KMS-11 (cell line): ENCODE results near the gene RPS6KA2.

ENCODE experiments used
- H2AFZ ChIP-seq: fragments of 200-600 bp; sonication (generic); 2 replicates; pipeline ENCODE4 v1.6.1; 2016; ENCODE audit warnings: antibody characterized with exemption, mixed run types, low read depth
- H3K27ac ChIP-seq: fragments of 200-600 bp; sonication (generic); 2 replicates; pipeline ENCODE4 v1.6.1; 2016; ENCODE audit warnings: mild to moderate bottlenecking, mixed run types
- H3K27me3 ChIP-seq: fragments of 200-600 bp; sonication (generic); 2 replicates; pipeline ENCODE4 v1.6.1; 2017; ENCODE audit warnings: mild to moderate bottlenecking, low read depth, mixed run types, moderate library complexity; ENCODE audit not compliant: insufficient read depth
- H3K36me3 ChIP-seq: fragments of 200-600 bp; sonication (generic); 2 replicates; pipeline ENCODE4 v1.6.1; 2017; ENCODE audit warnings: mild to moderate bottlenecking, mixed run types; ENCODE audit not compliant: insufficient read depth
- H3K4me1 ChIP-seq: fragments of 200-600 bp; sonication (generic); 2 replicates; pipeline ENCODE4 v1.6.1; 2016; ENCODE audit warnings: mild to moderate bottlenecking, low read depth, mixed run types; ENCODE audit not compliant: poor library complexity, severe bottlenecking
- H3K4me2 ChIP-seq: fragments of 200-600 bp; sonication (generic); 2 replicates; pipeline ENCODE4 v1.7.0; 2016; ENCODE audit warnings: mild to moderate bottlenecking, mixed run types
- H3K4me3 ChIP-seq: fragments of 200-600 bp; sonication (generic); IDR thresholded peaks from 2 replicates; pipeline ENCODE4 v1.6.1; 2017; ENCODE audit warnings: low read depth, low read length, mixed read lengths; ENCODE audit not compliant: insufficient read depth
- H3K79me2 ChIP-seq: fragments of 200-600 bp; sonication (generic); 2 replicates; pipeline ENCODE4 v1.6.1; 2016; ENCODE audit warnings: low read depth, mixed run types; ENCODE audit not compliant: insufficient read depth
- H3K9ac ChIP-seq: fragments of 200-600 bp; sonication (generic); 2 replicates; pipeline ENCODE4 v1.6.1; 2016; ENCODE audit warnings: mild to moderate bottlenecking, mixed run types
- H4K20me1 ChIP-seq: fragments of 200-600 bp; sonication (generic); 2 replicates; pipeline ENCODE4 v1.6.1; 2016; ENCODE audit warnings: mild to moderate bottlenecking, mixed run types; ENCODE audit not compliant: insufficient read depth
- CTCF ChIP-seq: fragments of 200-600 bp; sonication (generic); conservative IDR thresholded peaks from 2 replicates; pipeline ENCODE4 v1.6.1; 2017; ENCODE audit warnings: low read depth, mild to moderate bottlenecking, antibody characterized with exemption, low read length, moderate library complexity, mixed read lengths

The RPS6KA2 gene

GRCh38 chr6:166488701-166489100 is 138.3 kb downstream of the RPS6KA2 start:
- no peak for TF ChIP-seq CTCF
- H3K36me3 ChIP-seq: no peaks in the 10 kb centered on the region

GRCh38 chr6:166488076-166488685 is 138.9 kb downstream of the RPS6KA2 start:
- no peaks in the 10 kb centered on the region for H4K20me1 ChIP-seq
- no peak overlapping the region for H3K4me3 ChIP-seq
- H3K36me3 ChIP-seq: no peaks in the 10 kb centered on the region
- no peaks in the 10 kb centered on the region for H3K79me2 ChIP-seq
- H3K27me3 ChIP-seq: no peaks in the 10 kb centered on the region
- H3K9ac ChIP-seq: no peak overlapping the region
- no peaks in the 10 kb centered on the region for H3K4me1 ChIP-seq
- no peak overlapping the region for H2AFZ ChIP-seq
- no peak for TF ChIP-seq CTCF
- no peak overlapping the region for H3K27ac ChIP-seq
- H3K4me2 ChIP-seq: no peak overlapping the region

More at GRCh38 chr6:166488701-166489100, 138.3 kb downstream of the RPS6KA2 start:
- Histone ChIP-seq H3K4me2 (no peak overlapping the region), H3K27ac (no peak overlapping the region), H3K27me3 (no peaks in the 10 kb centered on the region), H2AFZ (no peak overlapping the region), H3K4me1 (no peaks in the 10 kb centered on the region), H3K4me3 (no peak overlapping the region), H4K20me1 (no peaks in the 10 kb centered on the region), H3K9ac (no peak overlapping the region), H3K79me2 (no peaks in the 10 kb centered on the region)

- Histone ChIP-seq H2AFZ (no peak overlapping the region), H3K4me2 (no peak overlapping the region), H4K20me1 (no peaks in the 10 kb centered on the region), H3K79me2 (no peaks in the 10 kb centered on the region), H3K36me3 (no peaks in the 10 kb centered on the region), H3K9ac (no peak overlapping the region), H3K27me3 (no peaks in the 10 kb centered on the region), H3K4me3 (no peak overlapping the region), H3K4me1 (no peaks in the 10 kb centered on the region), H3K27ac (no peak overlapping the region)
- no peak for TF ChIP-seq CTCF
Measured at GRCh38 chr6:166487148-166487547, 139.9 kb downstream of the RPS6KA2 start.

- H3K4me1 ChIP-seq: no peaks in the 10 kb centered on the region
- H3K9ac ChIP-seq: no peak overlapping the region
- no peak for TF ChIP-seq CTCF
- no peak overlapping the region for H3K4me2 ChIP-seq
- no peak overlapping the region for H3K4me3 ChIP-seq
- no peak overlapping the region for H2AFZ ChIP-seq
- H4K20me1 ChIP-seq: no peaks in the 10 kb centered on the region
- H3K27me3 ChIP-seq: no peaks in the 10 kb centered on the region
- no peaks in the 10 kb centered on the region for H3K36me3 ChIP-seq
- no peaks in the 10 kb centered on the region for H3K79me2 ChIP-seq
- no peak overlapping the region for H3K27ac ChIP-seq
Measured at GRCh38 chr6:166486536-166486880, 140.5 kb downstream of the RPS6KA2 start.
